OCI-LY1 (cell line): ENCODE measurements around the gene MCEMP1.

Source experiments
- H2AFZ ChIP-seq: fragments of 200-600 bp; sonication (generic), shearing (Covaris generic); 2 replicates; pipeline ENCODE4 v1.6.0; 2014; ENCODE audit warnings: antibody characterized with exemption, mild to moderate bottlenecking, low read length
- H3F3A ChIP-seq: fragments of 200-600 bp; sonication (generic), shearing (Covaris generic); 2 replicates; pipeline ENCODE4 v1.6.0; 2014; ENCODE audit warnings: mild to moderate bottlenecking, antibody characterized with exemption, low read length, moderate library complexity; ENCODE audit not compliant: insufficient read depth
- H3K27ac ChIP-seq: fragments of 200-600 bp; sonication (generic); 2 replicates; pipeline ENCODE4 v1.5.1; 2014; ENCODE audit warnings: low read length, mixed run types, mild to moderate bottlenecking, low read depth; ENCODE audit not compliant: poor library complexity, severe bottlenecking
- H3K27me3 ChIP-seq: fragments of 200-600 bp; sonication (generic); 2 replicates; pipeline ENCODE4 v1.6.0; 2014; ENCODE audit warnings: antibody characterized with exemption, mild to moderate bottlenecking, low read length, moderate library complexity; ENCODE audit not compliant: insufficient read depth
- H3K36me3 ChIP-seq: fragments of 200-600 bp; sonication (generic); 2 replicates; pipeline ENCODE4 v1.6.1; 2014; ENCODE audit warnings: mild to moderate bottlenecking, antibody characterized with exemption, low read length, moderate library complexity, mixed read lengths; ENCODE audit not compliant: insufficient read depth
- H3K4me1 ChIP-seq: fragments of 200-600 bp; sonication (generic); 2 replicates; pipeline ENCODE4 v1.5.1; 2014; ENCODE audit warnings: mild to moderate bottlenecking, low read length, moderate library complexity; ENCODE audit not compliant: insufficient read depth, severe bottlenecking
- H3K4me2 ChIP-seq: fragments of 200-600 bp; sonication (generic), shearing (Covaris generic); 2 replicates; pipeline ENCODE4 v1.6.1; 2014; ENCODE audit warnings: low read length
- H3K4me3 ChIP-seq: fragments of 200-600 bp; sonication (generic); 2 replicates; pipeline ENCODE4 v1.5.1; 2014; ENCODE audit warnings: low read length, low read depth, mild to moderate bottlenecking, mixed read lengths; ENCODE audit not compliant: poor library complexity, severe bottlenecking
- H3K79me2 ChIP-seq: fragments of 200-600 bp; shearing (Covaris generic); 2 replicates; pipeline ENCODE4 v1.6.1; 2016; ENCODE audit warnings: mixed run types, low read length, mixed read lengths; ENCODE audit not compliant: insufficient read depth
- H3K9ac ChIP-seq: fragments of 200-600 bp; sonication (generic), shearing (Covaris generic); 2 replicates; pipeline ENCODE4 v1.6.1; 2014; ENCODE audit warnings: mild to moderate bottlenecking, low read length, mixed read lengths
- H3K9me2 ChIP-seq: fragments of 200-600 bp; sonication (generic), shearing (Covaris generic); 2 replicates; pipeline ENCODE4 v1.6.1; 2014; ENCODE audit warnings: low read depth, mild to moderate bottlenecking, low read length, mixed read lengths
- H3K9me3 ChIP-seq: fragments of 200-600 bp; shearing (Covaris generic); 2 replicates; pipeline ENCODE4 v1.6.1; 2014; ENCODE audit warnings: low read length, mixed read lengths
- H4K20me1 ChIP-seq: fragments of 200-600 bp; sonication (generic), shearing (Covaris generic); 2 replicates; pipeline ENCODE4 v1.6.0; 2016; ENCODE audit warnings: mild to moderate bottlenecking, low read length; ENCODE audit not compliant: insufficient read depth
- EZH2 ChIP-seq: fragments of 200-600 bp; sonication (generic), shearing (Covaris generic); IDR thresholded peaks from 2 replicates; pipeline ENCODE4 v1.8.0; 2017; ENCODE audit warnings: borderline replicate concordance, mixed run types, mild to moderate bottlenecking, antibody characterized with exemption, low read length, moderate library complexity, mixed read lengths
- TF ChIP-seq, protein P1 (sequence below): fragments of 200-600 bp; sonication (generic), shearing (Covaris generic); IDR thresholded peaks from 2 replicates; pipeline ENCODE4 v1.5.1; 2017; ENCODE audit warnings: mild to moderate bottlenecking, antibody characterized with exemption, low read length, moderate library complexity, mixed read lengths

Gene MCEMP1

DNA sequence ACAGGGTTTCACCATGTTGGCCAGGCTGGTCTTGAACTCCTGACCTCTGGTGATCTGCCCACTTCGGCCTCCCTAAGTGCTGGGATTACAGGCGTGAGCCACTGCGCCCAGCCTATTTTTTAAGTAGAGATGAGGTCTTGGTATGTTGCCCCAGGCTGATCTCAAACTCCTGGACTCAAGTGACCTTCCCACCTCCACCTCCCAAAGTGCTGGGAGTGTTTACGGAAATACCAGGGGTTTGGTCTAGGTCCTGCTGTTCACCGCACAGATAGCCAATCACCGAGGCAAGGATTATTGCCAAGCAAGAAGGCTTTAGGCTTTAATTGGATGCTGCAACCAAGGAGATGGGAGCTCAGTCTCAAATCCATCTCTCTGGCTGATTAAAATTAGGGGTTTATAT is 43.5 kb downstream of the MCEMP1 start:
- Histone ChIP-seq H3K9ac (no peak overlapping the region), H3F3A (no peaks in the 10 kb centered on the region), H2AFZ (no peak overlapping the region), H3K9me2 (no peaks in the 10 kb centered on the region), H3K4me2 (no peak overlapping the region), H4K20me1 (no peaks in the 10 kb centered on the region), H3K4me3 (no peak overlapping the region), H3K27me3 (peaks cover 6% of the 10 kb centered on the region; the same call in 1 of the 2 replicates), H3K4me1 (no peaks in the 10 kb centered on the region), H3K9me3 (no peaks in the 10 kb centered on the region), H3K79me2 (no peaks in the 10 kb centered on the region), H3K36me3 (no peaks in the 10 kb centered on the region), H3K27ac (no peak overlapping the region)
- TF ChIP-seq EZH2: no peak
- TF ChIP-seq, protein P1, sequence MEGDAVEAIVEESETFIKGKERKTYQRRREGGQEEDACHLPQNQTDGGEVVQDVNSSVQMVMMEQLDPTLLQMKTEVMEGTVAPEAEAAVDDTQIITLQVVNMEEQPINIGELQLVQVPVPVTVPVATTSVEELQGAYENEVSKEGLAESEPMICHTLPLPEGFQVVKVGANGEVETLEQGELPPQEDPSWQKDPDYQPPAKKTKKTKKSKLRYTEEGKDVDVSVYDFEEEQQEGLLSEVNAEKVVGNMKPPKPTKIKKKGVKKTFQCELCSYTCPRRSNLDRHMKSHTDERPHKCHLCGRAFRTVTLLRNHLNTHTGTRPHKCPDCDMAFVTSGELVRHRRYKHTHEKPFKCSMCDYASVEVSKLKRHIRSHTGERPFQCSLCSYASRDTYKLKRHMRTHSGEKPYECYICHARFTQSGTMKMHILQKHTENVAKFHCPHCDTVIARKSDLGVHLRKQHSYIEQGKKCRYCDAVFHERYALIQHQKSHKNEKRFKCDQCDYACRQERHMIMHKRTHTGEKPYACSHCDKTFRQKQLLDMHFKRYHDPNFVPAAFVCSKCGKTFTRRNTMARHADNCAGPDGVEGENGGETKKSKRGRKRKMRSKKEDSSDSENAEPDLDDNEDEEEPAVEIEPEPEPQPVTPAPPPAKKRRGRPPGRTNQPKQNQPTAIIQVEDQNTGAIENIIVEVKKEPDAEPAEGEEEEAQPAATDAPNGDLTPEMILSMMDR: no peak

DNA sequence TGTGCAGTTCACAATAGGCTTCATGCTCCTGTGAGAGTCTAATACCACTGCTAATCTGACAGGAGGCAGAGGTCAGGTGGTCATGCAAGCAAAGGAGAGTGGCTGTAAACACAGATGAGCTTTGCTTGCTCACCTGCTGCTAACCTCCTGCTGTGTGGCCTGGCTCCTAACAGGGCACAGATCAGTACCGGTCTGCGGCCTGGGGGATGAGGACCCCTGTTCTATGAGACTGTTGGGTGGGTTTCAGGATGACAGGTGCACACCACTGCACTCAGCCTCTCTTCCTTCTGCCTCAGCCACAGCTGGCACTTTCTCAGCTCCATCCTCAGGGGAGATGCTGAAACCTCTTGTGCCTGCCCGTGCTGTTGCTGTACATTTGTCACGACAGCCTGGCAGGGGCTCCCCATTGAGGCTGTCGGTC is 45.4 kb downstream of the MCEMP1 start:
- TF ChIP-seq EZH2: no peak
- TF ChIP-seq, protein P1: no peak
- Histone ChIP-seq H3F3A (no peaks in the 10 kb centered on the region), H3K27me3 (no peaks in the 10 kb centered on the region), H3K4me2 (no peak overlapping the region), H3K4me3 (no peak overlapping the region), H2AFZ (no peak overlapping the region), H3K4me1 (no peaks in the 10 kb centered on the region), H3K9ac (no peak overlapping the region), H3K9me3 (no peaks in the 10 kb centered on the region), H3K27ac (no peak overlapping the region), H3K36me3 (no peaks in the 10 kb centered on the region), H3K79me2 (no peaks in the 10 kb centered on the region), H3K9me2 (no peaks in the 10 kb centered on the region), H4K20me1 (no peaks in the 10 kb centered on the region)

DNA sequence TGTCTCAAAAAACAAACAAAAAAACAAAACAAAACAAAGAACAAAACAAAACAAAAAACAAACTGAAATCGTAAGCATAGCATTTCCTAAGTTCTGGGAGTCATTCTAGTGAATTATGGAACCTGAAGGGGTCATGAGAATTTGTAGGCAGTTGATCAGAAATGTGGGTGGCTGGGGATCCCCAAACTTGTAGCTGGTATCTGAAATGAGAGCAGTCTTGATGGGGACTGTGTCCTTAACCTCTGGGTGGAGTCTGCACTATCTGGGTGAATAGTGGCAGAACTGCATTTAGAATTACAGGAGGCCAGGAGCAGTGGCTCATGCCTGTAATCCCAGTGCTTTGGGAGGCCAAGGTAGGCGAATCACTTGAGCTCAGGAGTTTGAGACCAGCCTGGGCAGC is 48.9 kb downstream of the MCEMP1 start:
- H3K9me3 ChIP-seq: no peaks in the 10 kb centered on the region
- H3K4me1 ChIP-seq: no peaks in the 10 kb centered on the region
- H3K9ac ChIP-seq: no peak overlapping the region
- no peaks in the 10 kb centered on the region; the same call in 1 of the 2 replicates for H3K27me3 ChIP-seq
- H2AFZ ChIP-seq: no peak overlapping the region
- H3K36me3 ChIP-seq: no peaks in the 10 kb centered on the region
- H3K4me3 ChIP-seq: no peak overlapping the region
- no peak for TF ChIP-seq EZH2
- TF ChIP-seq, protein P1: no peak
- H3F3A ChIP-seq: no peaks in the 10 kb centered on the region
- no peaks in the 10 kb centered on the region for H3K79me2 ChIP-seq
- H4K20me1 ChIP-seq: no peaks in the 10 kb centered on the region
- no peak overlapping the region for H3K27ac ChIP-seq
- H3K9me2 ChIP-seq: no peaks in the 10 kb centered on the region
- no peak overlapping the region for H3K4me2 ChIP-seq
